ENCODE data around the gene ABCA7. TPM values are rescaled to one million over a fixed set of nuclear protein-coding genes. Genes with fewer than 3 reads are reported as not detected.
A peak's percentile ranks its signal among the peaks of the same experiment; 100 is the strongest.

Gene ABCA7
- total and polyA plus RNA-seq, 2 of the 13 experiments (the other 11 are each of a cell fraction or from before 2014, with no cell fraction given): 4.4 to 32.4 TPM

DNA sequence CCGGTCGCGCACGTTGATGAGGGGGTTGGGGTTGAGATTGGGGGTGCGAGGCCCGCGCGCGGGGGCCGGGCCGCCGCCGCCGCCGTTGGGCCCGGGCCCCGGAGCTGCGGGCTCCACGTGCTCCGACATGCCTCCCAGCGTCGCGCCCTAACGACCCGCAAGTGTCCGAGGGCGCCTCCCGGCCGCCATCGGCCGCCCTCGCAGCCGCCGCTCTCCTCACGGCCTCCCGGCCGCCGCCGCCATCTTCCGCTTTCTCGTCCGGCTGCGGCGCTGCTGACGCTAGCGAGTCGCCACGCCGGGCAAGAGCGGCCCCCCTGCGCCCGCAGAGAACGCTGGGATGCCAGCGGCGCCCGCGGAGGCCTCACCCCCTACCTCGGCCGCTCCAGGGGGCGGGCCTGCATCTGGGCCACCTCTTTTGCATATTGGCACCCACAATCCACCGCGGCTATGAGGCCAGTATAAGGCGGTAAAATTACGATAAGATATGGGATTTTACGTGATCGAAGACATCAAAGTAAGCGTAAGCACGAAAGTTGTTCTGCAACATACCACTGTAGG lies 19.0 kb upstream of the ABCA7 start, which contains the start of gene TMEM259 (continued):
- TF ChIP-seq, protein P1, sequence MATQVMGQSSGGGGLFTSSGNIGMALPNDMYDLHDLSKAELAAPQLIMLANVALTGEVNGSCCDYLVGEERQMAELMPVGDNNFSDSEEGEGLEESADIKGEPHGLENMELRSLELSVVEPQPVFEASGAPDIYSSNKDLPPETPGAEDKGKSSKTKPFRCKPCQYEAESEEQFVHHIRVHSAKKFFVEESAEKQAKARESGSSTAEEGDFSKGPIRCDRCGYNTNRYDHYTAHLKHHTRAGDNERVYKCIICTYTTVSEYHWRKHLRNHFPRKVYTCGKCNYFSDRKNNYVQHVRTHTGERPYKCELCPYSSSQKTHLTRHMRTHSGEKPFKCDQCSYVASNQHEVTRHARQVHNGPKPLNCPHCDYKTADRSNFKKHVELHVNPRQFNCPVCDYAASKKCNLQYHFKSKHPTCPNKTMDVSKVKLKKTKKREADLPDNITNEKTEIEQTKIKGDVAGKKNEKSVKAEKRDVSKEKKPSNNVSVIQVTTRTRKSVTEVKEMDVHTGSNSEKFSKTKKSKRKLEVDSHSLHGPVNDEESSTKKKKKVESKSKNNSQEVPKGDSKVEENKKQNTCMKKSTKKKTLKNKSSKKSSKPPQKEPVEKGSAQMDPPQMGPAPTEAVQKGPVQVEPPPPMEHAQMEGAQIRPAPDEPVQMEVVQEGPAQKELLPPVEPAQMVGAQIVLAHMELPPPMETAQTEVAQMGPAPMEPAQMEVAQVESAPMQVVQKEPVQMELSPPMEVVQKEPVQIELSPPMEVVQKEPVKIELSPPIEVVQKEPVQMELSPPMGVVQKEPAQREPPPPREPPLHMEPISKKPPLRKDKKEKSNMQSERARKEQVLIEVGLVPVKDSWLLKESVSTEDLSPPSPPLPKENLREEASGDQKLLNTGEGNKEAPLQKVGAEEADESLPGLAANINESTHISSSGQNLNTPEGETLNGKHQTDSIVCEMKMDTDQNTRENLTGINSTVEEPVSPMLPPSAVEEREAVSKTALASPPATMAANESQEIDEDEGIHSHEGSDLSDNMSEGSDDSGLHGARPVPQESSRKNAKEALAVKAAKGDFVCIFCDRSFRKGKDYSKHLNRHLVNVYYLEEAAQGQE (IDR thresholded peaks at IDR 0.05; ENCODE audit: borderline replicate concordance in 1 of 2, low read depth in 1 of 2, low read length in 2 of 2): peak in 1 of 2 experiments; percentile 30; a peak in 1 of 4 replicates
- no peak for TF ChIP-seq ARID2 (CRISPR knock-in tag; IDR thresholded peaks at IDR 0.05; ENCODE audit: borderline replicate concordance)
- TF ChIP-seq, protein P2, sequence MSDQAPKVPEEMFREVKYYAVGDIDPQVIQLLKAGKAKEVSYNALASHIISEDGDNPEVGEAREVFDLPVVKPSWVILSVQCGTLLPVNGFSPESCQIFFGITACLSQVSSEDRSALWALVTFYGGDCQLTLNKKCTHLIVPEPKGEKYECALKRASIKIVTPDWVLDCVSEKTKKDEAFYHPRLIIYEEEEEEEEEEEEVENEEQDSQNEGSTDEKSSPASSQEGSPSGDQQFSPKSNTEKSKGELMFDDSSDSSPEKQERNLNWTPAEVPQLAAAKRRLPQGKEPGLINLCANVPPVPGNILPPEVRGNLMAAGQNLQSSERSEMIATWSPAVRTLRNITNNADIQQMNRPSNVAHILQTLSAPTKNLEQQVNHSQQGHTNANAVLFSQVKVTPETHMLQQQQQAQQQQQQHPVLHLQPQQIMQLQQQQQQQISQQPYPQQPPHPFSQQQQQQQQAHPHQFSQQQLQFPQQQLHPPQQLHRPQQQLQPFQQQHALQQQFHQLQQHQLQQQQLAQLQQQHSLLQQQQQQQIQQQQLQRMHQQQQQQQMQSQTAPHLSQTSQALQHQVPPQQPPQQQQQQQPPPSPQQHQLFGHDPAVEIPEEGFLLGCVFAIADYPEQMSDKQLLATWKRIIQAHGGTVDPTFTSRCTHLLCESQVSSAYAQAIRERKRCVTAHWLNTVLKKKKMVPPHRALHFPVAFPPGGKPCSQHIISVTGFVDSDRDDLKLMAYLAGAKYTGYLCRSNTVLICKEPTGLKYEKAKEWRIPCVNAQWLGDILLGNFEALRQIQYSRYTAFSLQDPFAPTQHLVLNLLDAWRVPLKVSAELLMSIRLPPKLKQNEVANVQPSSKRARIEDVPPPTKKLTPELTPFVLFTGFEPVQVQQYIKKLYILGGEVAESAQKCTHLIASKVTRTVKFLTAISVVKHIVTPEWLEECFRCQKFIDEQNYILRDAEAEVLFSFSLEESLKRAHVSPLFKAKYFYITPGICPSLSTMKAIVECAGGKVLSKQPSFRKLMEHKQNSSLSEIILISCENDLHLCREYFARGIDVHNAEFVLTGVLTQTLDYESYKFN (CRISPR knock-in tag; conservative IDR thresholded peaks at IDR 0.05): no peak; the same call in 1 of the 2 replicates
- TF ChIP-seq, protein P3, sequence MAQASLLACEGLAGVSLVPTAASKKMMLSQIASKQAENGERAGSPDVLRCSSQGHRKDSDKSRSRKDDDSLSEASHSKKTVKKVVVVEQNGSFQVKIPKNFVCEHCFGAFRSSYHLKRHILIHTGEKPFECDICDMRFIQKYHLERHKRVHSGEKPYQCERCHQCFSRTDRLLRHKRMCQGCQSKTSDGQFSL (CRISPR knock-in tag; IDR thresholded peaks at IDR 0.05): 0 out of 2 replicates have a peak, but pooled peaks have one; percentile 35
- TF ChIP-seq, protein P4, sequence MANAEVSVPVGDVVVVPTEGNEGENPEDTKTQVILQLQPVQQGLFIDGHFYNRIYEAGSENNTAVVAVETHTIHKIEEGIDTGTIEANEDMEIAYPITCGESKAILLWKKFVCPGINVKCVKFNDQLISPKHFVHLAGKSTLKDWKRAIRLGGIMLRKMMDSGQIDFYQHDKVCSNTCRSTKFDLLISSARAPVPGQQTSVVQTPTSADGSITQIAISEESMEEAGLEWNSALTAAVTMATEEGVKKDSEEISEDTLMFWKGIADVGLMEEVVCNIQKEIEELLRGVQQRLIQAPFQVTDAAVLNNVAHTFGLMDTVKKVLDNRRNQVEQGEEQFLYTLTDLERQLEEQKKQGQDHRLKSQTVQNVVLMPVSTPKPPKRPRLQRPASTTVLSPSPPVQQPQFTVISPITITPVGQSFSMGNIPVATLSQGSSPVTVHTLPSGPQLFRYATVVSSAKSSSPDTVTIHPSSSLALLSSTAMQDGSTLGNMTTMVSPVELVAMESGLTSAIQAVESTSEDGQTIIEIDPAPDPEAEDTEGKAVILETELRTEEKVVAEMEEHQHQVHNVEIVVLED (CRISPR knock-in tag; IDR thresholded peaks at IDR 0.05; ENCODE audit: borderline replicate concordance): peak; percentile 85; the same call in 1 of the 2 replicates
- no peak for TF ChIP-seq ZNF10 (CRISPR knock-in tag; IDR thresholded peaks at IDR 0.05; ENCODE audit: borderline replicate concordance, low read depth)
- TF ChIP-seq REL (CRISPR knock-in tag; conservative IDR thresholded peaks at IDR 0.05): no peak
- TF ChIP-seq JUND (CRISPR knock-in tag; IDR thresholded peaks at IDR 0.05): no peak
- TF ChIP-seq KDM5A (IDR thresholded peaks at IDR 0.05; ENCODE audit: borderline replicate concordance, low read length): no peak
- no peak; the same call in 1 of the 2 replicates for TF ChIP-seq ELF4 (CRISPR knock-in tag; IDR thresholded peaks at IDR 0.05; ENCODE audit: borderline replicate concordance)
- TF ChIP-seq MYC (CRISPR knock-in tag; IDR thresholded peaks at IDR 0.05; ENCODE audit: borderline replicate concordance): no peak; the same call in 1 of the 2 replicates
- TF ChIP-seq ETV5 (CRISPR knock-in tag; IDR thresholded peaks at IDR 0.05; ENCODE audit: borderline replicate concordance): peak; percentile 16; the same call in 1 of the 2 replicates
- no peak for TF ChIP-seq ZNF382 (CRISPR knock-in tag; IDR thresholded peaks at IDR 0.05; ENCODE audit: borderline replicate concordance)
- TF ChIP-seq, protein P5, sequence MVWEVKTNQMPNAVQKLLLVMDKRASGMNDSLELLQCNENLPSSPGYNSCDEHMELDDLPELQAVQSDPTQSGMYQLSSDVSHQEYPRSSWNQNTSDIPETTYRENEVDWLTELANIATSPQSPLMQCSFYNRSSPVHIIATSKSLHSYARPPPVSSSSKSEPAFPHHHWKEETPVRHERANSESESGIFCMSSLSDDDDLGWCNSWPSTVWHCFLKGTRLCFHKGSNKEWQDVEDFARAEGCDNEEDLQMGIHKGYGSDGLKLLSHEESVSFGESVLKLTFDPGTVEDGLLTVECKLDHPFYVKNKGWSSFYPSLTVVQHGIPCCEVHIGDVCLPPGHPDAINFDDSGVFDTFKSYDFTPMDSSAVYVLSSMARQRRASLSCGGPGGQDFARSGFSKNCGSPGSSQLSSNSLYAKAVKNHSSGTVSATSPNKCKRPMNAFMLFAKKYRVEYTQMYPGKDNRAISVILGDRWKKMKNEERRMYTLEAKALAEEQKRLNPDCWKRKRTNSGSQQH (CRISPR knock-in tag; IDR thresholded peaks at IDR 0.05; ENCODE audit: low read depth): no peak
- peak; percentile 91 for TF ChIP-seq TAF1 (CRISPR knock-in tag; IDR thresholded peaks at IDR 0.05)
- TF ChIP-seq, protein P6, sequence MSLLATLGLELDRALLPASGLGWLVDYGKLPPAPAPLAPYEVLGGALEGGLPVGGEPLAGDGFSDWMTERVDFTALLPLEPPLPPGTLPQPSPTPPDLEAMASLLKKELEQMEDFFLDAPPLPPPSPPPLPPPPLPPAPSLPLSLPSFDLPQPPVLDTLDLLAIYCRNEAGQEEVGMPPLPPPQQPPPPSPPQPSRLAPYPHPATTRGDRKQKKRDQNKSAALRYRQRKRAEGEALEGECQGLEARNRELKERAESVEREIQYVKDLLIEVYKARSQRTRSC (CRISPR knock-in tag; IDR thresholded peaks at IDR 0.05; ENCODE audit: low read depth): no peak
- no peak for TF ChIP-seq FOXK2 (IDR thresholded peaks at IDR 0.05)

Data from HepG2 (cell line).